SK-N-SH (cell line): ENCODE data around the gene MVP.

Experiments used
- EZH2phosphoT487 ChIP-seq: fragments of 200-600 bp; sonication (generic); IDR thresholded peaks from 2 replicates; pipeline ENCODE4 v1.6.1; 2017; ENCODE audit warnings: low read depth, mixed run types, mild to moderate bottlenecking, antibody characterized with exemption, moderate library complexity, borderline replicate concordance
- JUND ChIP-seq: IDR thresholded peaks from 2 replicates; pipeline ENCODE4 v1.4.0; 2012
- NRF1 ChIP-seq: IDR thresholded peaks from 2 replicates; pipeline ENCODE4 v1.6.1; 2012; ENCODE audit warnings: low read depth, mild to moderate bottlenecking, low read length
- YY1 ChIP-seq: IDR thresholded peaks from 2 replicates; pipeline ENCODE4 v1.4.0; 2012; ENCODE audit warnings: low read depth, mild to moderate bottlenecking
- TF ChIP-seq, protein P1 (sequence below): fragments of 200-600 bp; sonication (generic); IDR thresholded peaks from 2 replicates; pipeline ENCODE4 v1.6.1; 2017; ENCODE audit warnings: antibody characterized with exemption, mild to moderate bottlenecking, moderate library complexity

DNA sequence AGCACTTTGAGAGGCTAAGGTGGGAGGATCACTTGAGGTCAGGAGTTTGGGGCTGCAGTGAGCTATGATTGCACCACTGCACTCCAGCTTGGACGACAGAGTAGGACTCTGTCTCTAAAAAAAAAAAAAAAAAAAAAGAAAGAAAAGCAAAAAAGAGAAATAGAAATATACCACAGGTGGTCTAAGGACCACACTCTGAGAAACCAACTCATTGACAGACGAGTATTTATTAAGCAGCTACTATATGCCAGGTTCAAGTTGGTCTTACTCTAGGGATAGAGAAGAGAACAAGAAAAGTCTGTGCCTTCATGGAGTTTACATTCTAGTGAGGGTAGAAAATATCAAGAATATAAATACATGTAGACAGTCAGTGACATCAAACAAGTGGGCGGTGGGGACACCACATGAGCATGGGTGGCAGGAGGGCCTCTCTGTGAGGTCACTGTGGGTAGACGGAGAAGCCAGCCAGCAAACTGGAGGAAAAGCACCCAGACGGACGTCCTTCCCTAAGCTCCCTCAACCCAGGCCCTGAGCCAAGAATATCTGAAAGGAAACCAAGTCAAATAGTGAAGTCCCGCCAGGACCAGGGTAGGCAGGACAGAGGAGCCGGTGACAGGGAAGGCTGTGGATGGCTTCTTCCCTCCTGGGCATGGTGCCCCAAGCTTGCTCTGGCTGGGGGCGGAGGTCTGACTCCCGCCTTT lies 38.0 kb downstream of the MVP start:
- TF ChIP-seq, protein P1, sequence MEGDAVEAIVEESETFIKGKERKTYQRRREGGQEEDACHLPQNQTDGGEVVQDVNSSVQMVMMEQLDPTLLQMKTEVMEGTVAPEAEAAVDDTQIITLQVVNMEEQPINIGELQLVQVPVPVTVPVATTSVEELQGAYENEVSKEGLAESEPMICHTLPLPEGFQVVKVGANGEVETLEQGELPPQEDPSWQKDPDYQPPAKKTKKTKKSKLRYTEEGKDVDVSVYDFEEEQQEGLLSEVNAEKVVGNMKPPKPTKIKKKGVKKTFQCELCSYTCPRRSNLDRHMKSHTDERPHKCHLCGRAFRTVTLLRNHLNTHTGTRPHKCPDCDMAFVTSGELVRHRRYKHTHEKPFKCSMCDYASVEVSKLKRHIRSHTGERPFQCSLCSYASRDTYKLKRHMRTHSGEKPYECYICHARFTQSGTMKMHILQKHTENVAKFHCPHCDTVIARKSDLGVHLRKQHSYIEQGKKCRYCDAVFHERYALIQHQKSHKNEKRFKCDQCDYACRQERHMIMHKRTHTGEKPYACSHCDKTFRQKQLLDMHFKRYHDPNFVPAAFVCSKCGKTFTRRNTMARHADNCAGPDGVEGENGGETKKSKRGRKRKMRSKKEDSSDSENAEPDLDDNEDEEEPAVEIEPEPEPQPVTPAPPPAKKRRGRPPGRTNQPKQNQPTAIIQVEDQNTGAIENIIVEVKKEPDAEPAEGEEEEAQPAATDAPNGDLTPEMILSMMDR, result no peak
- TF ChIP-seq JUND (no peak), YY1 (no peak), EZH2phosphoT487 (no peak), NRF1 (no peak)
